HG03045 (cell line): ENCODE results near the gene AHSP.
A peak's percentile ranks its signal among the peaks of the same experiment; 100 is the strongest.
"Not testable (repeated sequence)": the region's sequence is repeated elsewhere in the genome, so short reads cannot be mapped to it uniquely, and the experiment has no call there.

Experiments
- ATAC-seq: cut with Tn5 transposase; IDR thresholded peaks from one replicate; pipeline ENCODE4 v1.9.1; 2021; ENCODE audit warnings: mild to moderate bottlenecking, moderate library complexity; ENCODE audit not compliant: unreplicated experiment

Gene AHSP

GRCh38 chr16:31499928-31500327 lies 27.8 kb upstream of the AHSP start:
- no peak for ATAC-seq

DNA sequence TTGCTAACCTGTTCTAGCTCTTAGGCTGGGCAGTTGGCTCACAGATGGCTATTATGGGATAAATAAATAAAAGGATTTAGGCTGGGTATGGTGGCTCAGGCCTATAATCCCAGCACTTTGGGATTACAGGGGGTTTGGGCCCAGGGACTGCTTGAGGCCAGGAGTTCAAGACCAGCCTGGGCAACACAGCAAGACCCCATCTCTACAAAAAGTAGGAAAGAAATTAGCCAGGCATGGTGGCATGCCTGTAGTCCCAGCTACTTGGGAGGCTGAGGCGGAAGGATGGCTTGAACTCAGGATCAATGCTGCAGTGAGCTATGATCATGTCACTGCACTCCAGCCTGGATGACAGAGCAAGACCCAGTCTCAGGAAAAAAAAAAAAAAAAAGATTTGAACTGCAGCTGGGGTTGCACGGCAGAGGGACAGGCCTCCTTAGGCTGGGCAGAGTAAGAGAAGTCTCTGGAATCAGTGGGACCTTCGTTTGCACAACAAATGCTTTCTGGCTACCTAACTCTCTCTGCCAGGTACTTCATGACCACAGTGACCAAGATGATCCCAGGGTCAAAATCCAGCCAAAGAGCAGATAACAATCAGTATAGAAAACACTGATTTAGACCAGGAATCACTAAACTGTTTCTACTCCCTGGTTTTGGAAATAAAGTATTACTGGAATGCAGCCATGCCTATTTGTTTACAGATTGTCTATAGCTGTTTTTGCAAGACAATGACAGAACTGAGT lies 26.3 kb upstream of the AHSP start:
- ATAC-seq, result no peak

GRCh38 chr16:31501966-31502348 lies 25.7 kb upstream of the AHSP start:
- no peak for ATAC-seq

DNA sequence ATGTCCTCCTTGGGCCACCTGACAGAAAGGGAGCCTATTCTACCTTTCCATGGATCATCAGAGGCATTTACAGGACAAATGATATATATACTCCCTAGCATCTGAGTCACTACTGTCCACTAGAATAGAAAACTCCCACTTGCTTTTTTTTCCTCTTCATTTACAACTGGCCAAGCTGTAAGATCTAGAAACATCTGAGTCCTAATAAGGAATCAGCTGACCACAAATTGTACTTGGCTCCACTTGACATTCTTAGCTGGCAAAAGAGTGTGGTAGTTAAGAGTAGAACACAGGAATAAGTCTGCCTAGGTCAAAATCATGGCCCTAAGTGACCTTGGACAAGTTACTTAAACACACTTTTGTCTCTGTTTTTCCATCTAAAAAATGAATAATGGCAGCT lies 24.7 kb upstream of the AHSP start:
- ATAC-seq, result no peak

DNA sequence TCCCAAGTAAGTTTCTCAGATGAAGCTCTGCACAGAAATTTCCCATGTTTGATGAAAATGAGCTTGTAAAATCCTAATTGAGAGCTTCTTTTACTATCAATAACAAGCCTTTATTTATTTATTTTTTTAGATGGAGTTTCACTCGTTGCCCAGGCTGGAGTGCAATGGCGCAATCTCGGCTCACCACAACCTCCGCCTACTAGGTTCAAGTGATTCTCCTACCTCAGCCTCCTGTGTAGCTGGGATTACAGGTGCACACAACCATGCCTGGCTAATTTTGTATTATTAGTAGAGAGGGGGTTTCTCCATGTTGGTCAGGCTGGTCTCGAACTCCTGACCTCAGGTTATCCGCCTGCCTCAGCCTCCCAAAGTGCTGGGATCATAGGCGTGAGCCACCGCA lies 24.1 kb upstream of the AHSP start:
- not testable (repeated sequence) for ATAC-seq

DNA sequence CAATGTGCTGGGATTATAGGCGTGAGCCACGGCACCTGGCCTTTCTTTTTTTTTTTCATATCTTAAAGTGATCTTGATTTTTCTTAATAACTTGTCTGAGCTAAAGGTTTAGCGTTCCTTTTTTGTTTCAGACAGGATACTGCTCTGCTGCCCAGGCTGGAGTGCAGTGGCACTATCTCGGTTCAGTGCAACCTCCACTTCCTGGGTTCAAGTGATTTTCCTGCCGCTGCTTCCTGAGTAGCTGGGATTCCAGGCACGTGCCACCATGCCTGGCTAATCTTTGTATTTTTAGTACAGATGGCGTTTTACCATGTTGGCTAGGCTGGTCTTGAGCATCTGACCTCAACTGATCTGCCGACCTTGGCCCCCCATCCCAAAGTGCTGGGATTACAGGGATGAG lies 23.5 kb upstream of the AHSP start:
- no peak for ATAC-seq

- ATAC-seq, result peak; percentile 35
Measured at GRCh38 chr16:31505483-31505882, 22.2 kb upstream of the AHSP start.

- no peak for ATAC-seq
Measured at GRCh38 chr16:31507617-31507928, 20.1 kb upstream of the AHSP start.

GRCh38 chr16:31507929-31508705 lies 19.6 kb upstream of the AHSP start, which contains the start of gene RUSF1:
RUSF1 (minus strand) TSS chr16:31508391; CDS start chr16:31508373, 18 bp downstream.
- ATAC-seq, result peak; percentile 87

DNA sequence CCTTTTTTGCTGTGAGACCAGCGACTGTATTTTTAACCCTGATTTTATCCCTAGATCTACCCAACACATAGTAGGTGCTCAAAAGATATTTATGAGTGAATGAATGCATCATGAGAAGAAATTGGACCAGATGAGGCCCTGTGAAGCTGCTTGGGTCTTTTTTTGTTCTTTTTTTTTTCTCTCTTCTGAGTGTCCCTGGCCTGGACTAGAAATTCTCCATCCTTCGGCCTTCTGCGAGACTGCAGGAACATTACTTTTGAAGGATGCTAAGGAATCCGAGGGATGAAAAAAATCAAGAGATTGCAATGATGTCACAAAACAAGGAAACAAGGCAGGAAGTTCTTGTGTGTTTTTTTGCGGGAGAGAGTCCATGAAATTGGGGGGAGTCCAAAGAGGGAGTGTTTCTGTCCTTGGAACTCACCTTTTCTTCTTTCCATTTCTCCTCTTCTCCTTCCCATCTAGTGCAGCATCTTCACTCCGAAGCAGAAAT lies 18.9 kb upstream of the AHSP start:
- no peak for ATAC-seq

- no peak for ATAC-seq
Measured at GRCh38 chr16:31513126-31513525, 14.6 kb upstream of the AHSP start.

GRCh38 chr16:31513884-31514283 lies 13.8 kb upstream of the AHSP start:
- ATAC-seq, result no peak

- no peak for ATAC-seq
Measured at GRCh38 chr16:31517800-31518402, 9.8 kb upstream of the AHSP start.

GRCh38 chr16:31519759-31520431 lies 7.8 kb upstream of the AHSP start:
- ATAC-seq, result no peak

DNA sequence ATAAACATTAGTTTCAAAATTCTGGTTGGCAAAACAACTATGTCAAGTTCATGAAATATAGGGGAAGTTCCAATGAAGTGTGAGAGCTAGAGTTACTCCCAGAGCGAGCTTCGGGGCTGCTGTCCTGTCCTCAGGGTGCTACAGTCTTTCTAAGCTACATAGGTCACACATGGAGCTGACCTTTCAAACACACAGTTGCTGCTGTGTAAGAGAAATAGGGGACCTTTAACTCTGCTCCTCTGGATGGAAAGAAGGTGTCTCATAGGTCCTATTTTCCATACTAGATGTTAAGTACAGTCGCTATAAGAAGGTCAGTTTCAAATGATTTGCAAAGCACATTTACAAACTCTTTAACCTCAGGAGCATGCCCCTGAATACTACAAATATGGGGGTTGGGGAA lies 6.3 kb upstream of the AHSP start:
- no peak for ATAC-seq

DNA sequence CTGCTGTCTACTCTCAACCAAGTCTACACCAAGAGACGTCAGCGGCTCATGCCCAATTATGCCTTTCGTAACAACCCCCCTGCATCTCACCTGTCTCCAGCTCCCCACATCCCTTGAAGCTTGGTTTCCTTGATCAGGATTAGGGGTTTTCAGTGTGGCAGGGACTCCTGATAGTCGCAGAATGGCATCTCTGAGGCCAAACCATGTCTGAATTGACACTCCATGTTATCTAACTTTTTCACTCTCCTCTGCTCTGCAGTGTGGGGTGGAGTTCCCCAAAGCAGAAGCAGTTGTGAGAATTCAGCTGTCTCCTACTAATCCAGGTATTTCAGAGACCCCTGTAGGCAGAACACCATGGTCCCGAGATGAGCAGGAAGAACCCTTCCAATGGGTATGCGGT lies 5.6 kb upstream of the AHSP start:
- no peak for ATAC-seq

DNA sequence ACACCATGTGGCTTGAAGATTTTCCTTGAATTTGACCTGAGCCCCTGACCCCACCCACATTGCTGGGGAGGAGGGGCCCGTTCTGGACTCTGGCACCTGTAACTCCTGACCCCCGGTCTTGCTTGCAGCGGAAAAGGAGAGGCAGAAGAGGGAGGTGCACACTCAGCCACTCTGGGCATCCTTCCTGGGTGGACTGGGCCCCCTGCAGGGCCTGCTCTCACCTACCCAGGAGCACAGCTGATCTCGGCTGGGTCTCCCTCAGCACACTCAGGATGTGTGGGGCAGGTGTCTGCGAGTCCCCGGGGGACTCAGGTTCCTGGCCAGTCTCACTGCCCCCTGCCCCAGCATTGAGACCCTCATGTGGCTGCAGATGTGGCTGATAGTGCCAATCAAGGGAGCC lies 3.9 kb upstream of the AHSP start:
- ATAC-seq, result not testable (repeated sequence)

DNA sequence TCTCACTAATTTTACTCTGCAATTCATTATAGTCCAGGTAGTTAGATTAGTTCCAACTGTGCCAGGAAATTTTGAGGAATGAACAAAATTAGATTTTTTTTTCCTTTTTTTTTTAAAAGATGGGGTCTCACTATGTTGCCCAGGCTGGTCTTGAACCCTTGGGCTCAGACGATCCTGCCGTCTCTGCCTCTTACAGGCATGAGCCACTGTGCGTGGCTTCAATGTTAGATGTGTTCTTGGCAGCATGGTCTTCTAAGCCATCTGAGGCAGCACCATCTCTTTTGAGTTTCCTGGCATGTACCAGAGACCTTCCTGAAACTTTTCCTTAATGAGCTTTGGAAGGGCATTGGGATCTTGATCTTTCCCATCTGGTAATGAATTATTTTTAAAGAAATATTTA lies 2.6 kb upstream of the AHSP start:
- no peak for ATAC-seq

DNA sequence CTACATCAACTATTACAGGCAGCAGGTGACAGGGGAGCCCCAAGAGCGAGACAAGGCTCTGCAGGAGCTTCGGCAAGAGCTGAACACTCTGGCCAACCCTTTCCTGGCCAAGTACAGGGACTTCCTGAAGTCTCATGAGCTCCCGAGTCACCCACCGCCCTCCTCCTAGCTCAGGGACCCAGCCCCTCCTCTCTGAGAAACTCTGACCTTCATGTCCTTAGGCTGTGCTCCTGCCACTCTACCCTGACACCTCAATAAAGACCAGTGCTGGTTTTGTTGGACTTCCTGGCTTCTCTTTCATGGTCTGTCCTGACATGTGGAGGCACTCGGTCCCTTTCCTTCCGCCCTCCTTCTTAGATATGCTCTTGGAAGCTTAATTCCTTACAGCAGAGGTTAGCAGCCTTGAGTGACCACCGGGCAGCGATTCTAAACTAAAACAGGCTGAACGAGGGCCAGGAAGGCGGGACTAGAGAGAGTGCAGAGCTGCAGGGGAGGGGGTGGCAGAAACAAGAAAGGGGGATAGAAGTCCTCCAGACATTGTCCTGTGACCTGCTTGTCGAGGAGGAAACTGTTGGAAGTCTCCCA lies 915 bp downstream of the AHSP start:
- ATAC-seq, result no peak

- ATAC-seq, result no peak
Measured at GRCh38 chr16:31529108-31529936, 1.6 kb downstream of the AHSP start.
